Loucy (cell line): ENCODE data around the gene RBAK.
"Not testable (repeated sequence)": the region's sequence is repeated elsewhere in the genome, so short reads cannot be mapped to it uniquely, and the experiment has no call there.

Experiments used
- EZH2phosphoT487 ChIP-seq: fragments of 200-600 bp; IDR thresholded peaks from 2 replicates; pipeline ENCODE4 v1.6.1; 2018; ENCODE audit warnings: antibody characterized with exemption, mild to moderate bottlenecking, moderate library complexity, borderline replicate concordance
- TF ChIP-seq, protein P1 (sequence below): fragments of 200-600 bp; sonication (generic); conservative IDR thresholded peaks from 2 replicates; pipeline ENCODE4 v1.5.1; 2014; ENCODE audit warnings: mild to moderate bottlenecking, antibody characterized with exemption, low read length

DNA sequence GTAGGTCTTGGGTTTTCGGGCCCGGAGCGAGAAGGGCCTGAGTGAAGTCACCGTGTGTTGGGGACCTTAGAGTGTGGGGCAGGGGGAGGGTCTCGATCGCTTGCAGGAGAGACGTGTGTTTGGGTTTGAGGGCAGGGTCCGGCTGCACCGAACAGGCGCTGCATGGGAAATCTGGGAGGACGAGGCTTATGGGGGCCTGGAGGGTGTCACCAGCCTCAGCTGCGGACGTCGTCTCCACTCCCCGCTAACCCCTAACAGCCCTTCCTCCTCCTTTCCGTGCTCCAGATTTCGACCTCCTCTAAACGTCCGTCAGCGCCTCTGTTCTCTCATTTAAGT lies 705 bp downstream of the RBAK start:
- TF ChIP-seq, protein P1, sequence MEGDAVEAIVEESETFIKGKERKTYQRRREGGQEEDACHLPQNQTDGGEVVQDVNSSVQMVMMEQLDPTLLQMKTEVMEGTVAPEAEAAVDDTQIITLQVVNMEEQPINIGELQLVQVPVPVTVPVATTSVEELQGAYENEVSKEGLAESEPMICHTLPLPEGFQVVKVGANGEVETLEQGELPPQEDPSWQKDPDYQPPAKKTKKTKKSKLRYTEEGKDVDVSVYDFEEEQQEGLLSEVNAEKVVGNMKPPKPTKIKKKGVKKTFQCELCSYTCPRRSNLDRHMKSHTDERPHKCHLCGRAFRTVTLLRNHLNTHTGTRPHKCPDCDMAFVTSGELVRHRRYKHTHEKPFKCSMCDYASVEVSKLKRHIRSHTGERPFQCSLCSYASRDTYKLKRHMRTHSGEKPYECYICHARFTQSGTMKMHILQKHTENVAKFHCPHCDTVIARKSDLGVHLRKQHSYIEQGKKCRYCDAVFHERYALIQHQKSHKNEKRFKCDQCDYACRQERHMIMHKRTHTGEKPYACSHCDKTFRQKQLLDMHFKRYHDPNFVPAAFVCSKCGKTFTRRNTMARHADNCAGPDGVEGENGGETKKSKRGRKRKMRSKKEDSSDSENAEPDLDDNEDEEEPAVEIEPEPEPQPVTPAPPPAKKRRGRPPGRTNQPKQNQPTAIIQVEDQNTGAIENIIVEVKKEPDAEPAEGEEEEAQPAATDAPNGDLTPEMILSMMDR = not testable (repeated sequence)
- not testable (repeated sequence) for TF ChIP-seq EZH2phosphoT487
